ENCODE data around the gene MAPK8.
A peak's percentile ranks its signal among the peaks of the same experiment; 100 is the strongest.

MAPK8 gene

DNA sequence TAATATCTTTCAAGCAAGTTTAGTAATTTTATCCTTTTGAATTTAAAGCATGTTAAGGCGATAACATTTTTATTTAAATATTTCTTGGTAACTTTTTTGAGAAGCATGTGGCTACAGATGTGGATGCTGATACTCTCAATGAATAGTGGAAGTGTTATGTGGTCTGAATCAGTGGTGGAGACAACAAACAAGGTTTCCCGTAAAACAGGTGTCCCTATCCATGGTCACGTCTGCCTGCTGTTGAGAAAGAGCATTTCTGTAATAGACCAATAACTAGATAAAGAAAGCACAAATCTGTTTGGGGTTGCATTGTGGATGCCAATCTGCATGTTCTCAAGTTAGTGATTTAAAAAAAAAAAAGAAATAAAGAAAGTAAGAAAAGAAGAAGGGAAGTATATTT lies 13.9 kb upstream of the MAPK8 start:
- DNase-seq (ENCODE audit: low read depth in 2 of 2) = no peak

DNA sequence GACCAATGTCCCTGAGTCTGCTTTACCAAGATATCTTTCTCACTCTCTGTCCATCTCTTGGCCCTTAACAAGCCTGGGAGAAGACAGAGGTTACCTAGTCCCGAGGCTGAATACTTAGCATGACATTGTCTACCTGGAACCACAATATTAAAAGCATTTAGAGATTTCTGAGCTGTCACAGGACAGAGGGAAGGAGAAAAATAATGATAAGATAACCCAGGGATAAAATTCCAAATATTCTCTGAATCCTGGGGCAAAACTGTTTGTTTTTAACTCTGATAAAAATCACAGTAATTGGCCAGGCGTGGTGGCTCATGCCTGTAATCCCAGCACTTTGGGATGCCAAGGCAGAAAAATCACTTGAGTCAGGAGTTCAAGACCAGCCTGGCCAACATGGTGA lies 12.0 kb upstream of the MAPK8 start:
- DNase-seq (ENCODE audit: low read depth in 2 of 2) = no peak

GRCh38 chr10:48296576-48297098 lies 9.8 kb upstream of the MAPK8 start:
- DNase-seq (ENCODE audit: low read depth in 2 of 2) = no peak

GRCh38 chr10:48299066-48299465 lies 7.4 kb upstream of the MAPK8 start:
- DNase-seq (ENCODE audit: low read depth in 2 of 2) = no peak

DNA sequence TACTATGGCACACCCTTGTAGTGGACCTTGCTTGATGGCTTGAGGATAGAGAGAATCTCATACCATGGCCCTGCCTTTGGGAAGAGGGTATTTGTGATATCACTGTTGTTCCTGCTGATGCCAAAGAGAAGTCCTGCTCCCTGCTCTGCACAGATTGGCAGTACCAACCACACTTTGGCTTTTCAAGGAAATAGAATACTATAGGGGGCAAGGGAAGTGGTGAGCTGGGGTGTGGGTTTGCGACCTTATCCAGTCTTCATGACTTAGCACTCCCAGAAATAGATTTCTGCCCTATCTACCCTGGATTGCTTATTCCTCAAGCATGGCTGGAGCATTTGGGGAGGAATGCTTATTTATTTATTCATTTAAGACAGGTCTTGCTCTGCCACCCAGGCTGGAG lies 6.8 kb upstream of the MAPK8 start:
- no peak for DNase-seq (ENCODE audit: low read depth in 2 of 2)

DNA sequence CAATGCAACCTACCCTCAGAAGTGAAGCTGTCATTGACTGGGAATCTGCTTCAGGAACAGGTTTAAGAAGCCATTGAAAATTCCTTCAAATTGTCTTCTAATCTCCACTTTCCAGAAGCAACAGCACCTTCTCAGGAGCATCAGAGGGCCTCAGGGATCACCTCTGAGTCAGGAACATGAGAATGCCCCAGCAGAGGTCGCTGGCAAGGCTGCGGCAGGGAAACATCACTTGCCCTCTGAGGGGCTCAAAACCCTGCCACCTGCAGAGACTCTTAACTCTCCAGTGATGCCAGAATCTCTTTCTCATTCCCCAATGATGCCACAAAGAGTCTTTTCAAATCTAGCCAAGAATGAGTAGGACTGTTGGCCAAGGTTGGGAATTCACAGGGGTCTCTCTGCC lies 5.9 kb upstream of the MAPK8 start:
- no peak for DNase-seq (ENCODE audit: low read depth in 2 of 2)

DNA sequence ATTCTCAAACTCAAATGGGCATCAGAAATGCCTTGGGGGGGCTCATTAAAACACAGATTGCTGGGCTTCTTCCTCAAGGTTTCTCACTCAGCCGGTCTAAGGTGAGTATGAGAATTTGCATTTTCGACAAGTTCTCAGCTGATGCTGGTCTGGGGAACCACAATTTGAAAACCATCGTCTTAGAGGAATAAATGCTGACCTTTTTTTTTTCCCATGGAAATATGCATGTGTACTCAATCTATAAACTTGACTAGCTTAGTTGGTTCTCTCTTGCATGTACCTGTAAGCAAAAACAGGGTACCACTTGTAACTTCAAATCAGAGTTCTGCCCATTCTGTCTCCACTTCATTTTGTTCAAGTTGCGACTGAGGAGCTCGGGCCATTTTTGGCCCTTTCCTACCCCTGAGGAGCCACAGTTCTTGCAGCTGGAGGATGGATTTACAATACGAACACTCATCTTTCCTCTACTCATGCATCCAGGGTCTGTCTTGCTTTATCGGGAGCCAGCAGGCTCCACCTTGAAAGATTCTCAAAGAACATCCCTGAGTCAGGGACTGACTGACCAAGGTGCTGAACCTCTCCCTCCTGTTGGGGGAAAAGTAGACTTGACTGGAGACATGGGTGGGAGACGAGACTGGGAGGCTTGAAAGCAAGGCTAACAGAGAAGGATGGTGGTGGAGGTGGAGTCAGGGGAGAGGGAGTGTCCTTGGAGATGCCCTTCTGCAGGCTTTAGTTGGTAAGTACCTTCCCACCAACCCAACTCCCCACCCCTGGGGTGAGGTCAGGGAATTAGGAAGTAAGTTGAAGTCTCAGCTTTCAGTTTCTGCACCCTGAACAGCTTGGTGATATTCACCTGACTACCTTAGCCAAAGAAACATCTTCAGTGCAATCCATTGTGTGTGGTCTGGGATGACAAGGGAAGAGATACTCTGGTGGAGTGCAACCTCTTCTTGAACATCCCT lies 3.7 kb upstream of the MAPK8 start:
- no peak for DNase-seq (ENCODE audit: low read depth in 2 of 2)

- DNase-seq (ENCODE audit: low read depth in 2 of 2) = no peak
Observed at GRCh38 chr10:48305905-48306264, 592 bp upstream of the MAPK8 start.

GRCh38 chr10:48306870-48307710 lies 613 bp downstream of the MAPK8 start:
- peak; percentile 45 to 59 for DNase-seq (ENCODE audit: low read depth in 2 of 2)

DNA sequence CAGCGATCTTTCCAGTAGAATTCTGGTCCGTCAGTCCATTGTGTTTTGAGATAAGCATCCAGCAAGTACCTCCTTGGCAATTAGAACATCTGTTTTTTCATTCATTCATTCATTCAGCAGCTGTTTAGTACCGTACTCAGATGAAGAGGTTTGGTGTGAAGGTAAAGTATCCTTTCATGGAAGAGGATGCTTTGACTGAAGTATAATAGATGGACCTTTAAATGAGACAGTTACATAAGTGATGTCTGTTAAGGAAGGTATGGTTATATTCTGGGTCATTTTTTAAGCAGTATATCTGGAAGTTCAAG lies 1.2 kb downstream of the MAPK8 start:
- DNase-seq (ENCODE audit: low read depth in 2 of 2) = no peak

GRCh38 chr10:48309711-48310226 lies 3.3 kb downstream of the MAPK8 start:
- no peak for DNase-seq (ENCODE audit: low read depth in 2 of 2)

GRCh38 chr10:48314107-48314506 lies 7.6 kb downstream of the MAPK8 start:
- no peak for DNase-seq (ENCODE audit: low read depth in 2 of 2)

GRCh38 chr10:48316236-48316635 lies 9.8 kb downstream of the MAPK8 start:
- no peak for DNase-seq (ENCODE audit: low read depth in 2 of 2)

DNA sequence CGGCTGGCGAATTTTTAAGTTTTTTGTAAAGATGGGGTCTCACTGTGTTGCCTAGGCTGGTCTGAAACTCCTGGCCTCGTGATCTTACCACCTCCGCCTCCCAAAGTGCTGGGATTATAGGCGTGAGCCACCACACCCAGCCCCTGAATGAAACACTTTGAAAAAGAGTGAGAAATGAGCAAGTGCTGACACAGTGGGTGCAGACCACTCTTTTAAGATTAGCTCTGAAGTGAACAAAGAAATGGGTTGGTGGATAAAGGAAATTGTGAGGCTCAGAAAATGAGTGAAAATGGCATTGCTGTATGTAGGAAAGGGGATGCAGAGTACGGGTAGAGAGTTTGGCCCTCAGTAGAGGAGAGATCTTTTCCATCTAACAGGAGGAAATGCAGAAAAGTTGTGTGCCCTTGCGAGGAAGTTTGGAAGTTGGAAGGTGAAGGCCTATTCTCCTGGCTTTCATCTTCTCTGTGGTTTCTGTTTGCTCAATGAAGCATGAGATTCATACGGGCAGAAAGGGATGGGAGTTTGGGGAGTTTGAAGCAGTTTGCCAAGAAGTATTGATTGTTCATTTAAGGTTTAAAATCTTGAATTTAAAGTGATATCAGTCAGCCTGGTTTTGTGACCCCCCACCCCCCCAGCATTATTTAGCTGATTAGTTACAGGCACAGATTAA lies 11.0 kb downstream of the MAPK8 start:
- no peak for DNase-seq (ENCODE audit: low read depth in 2 of 2)

- DNase-seq (ENCODE audit: low read depth in 2 of 2) = no peak
Observed at GRCh38 chr10:48322017-48322416, 15.5 kb downstream of the MAPK8 start.

DNA sequence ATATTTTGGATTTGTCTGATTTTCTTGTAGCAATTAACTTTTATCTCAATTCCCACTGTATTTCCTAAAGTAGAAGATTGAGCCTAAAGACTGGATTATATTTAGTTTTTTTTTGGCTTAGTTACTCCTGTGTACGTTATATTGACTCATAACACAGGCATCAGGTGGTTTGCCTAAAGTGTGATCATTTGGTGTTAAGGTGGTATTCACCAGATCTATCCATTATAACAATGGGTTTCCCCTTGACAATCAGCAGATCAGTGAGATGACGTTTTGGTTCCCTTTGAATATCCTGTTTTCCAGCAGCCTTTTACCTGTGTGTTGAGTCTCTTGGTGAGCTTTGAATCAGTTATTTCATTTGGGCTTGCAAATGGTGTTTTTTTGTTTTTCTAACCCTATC lies 18.1 kb downstream of the MAPK8 start:
- DNase-seq (ENCODE audit: low read depth in 2 of 2) = no peak

GRCh38 chr10:48330269-48330668 lies 23.8 kb downstream of the MAPK8 start:
- no peak for DNase-seq (ENCODE audit: low read depth in 2 of 2)

GRCh38 chr10:48331436-48331835 lies 25.0 kb downstream of the MAPK8 start:
- DNase-seq (ENCODE audit: low read depth in 2 of 2) = no peak

GRCh38 chr10:48332166-48332870 lies 25.8 kb downstream of the MAPK8 start:
- DNase-seq (ENCODE audit: low read depth in 2 of 2) = no peak

DNA sequence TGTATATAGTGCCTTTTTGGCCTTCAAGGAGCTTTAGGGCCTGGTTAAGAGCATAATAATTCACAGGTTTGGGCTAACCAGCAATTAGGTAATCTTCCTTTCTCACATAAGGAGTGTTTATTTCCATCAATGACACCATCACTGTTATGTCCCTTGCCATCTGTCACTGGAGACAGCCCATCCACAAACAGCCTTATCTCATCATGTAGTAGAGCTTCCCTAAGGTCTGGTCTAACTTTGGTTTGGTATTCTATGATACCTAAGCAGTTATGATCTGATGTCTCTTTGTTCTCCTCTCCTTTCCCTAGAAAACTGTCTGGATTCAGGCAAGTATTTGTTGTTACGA lies 26.4 kb downstream of the MAPK8 start:
- no peak for DNase-seq (ENCODE audit: low read depth in 2 of 2)

- no peak for DNase-seq (ENCODE audit: low read depth in 2 of 2)
Observed at GRCh38 chr10:48333856-48334255, 27.4 kb downstream of the MAPK8 start.

GRCh38 chr10:48335788-48336187 lies 29.3 kb downstream of the MAPK8 start:
- DNase-seq (ENCODE audit: low read depth in 2 of 2) = no peak

Data from stimulated activated CD8-positive, alpha-beta memory T cell treated with anti-CD3 and anti-CD28 coated beads, Interleukin-15, amount 100 ng/mL, for 4 hours (primary cell).